ENCODE results near the gene WNT6.

DNA sequence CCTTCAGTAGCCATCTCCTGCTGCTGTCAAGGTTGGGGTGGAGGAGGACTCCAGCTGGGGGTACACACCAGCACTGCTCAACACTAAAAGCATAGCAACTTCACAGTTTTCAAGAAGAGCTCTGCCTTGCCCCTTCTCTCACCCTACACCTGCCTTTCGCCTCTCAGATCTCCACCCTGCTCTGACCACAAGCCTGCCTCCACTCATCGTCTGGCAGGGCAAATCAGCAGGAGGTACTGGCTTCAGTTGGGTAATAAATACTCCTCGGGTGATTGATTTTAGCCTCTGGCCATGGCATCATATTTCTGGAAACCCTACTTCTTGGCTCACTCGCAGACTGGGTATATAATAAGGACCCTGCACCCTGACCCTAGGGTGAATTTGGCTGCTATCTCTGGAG is 24.9 kb upstream of the WNT6 start:
- TF ChIP-seq, protein P1, sequence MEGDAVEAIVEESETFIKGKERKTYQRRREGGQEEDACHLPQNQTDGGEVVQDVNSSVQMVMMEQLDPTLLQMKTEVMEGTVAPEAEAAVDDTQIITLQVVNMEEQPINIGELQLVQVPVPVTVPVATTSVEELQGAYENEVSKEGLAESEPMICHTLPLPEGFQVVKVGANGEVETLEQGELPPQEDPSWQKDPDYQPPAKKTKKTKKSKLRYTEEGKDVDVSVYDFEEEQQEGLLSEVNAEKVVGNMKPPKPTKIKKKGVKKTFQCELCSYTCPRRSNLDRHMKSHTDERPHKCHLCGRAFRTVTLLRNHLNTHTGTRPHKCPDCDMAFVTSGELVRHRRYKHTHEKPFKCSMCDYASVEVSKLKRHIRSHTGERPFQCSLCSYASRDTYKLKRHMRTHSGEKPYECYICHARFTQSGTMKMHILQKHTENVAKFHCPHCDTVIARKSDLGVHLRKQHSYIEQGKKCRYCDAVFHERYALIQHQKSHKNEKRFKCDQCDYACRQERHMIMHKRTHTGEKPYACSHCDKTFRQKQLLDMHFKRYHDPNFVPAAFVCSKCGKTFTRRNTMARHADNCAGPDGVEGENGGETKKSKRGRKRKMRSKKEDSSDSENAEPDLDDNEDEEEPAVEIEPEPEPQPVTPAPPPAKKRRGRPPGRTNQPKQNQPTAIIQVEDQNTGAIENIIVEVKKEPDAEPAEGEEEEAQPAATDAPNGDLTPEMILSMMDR (IDR thresholded peaks at IDR 0.05; ENCODE audit: low read depth, low read length, missing input control): no peak
- TF ChIP-seq, protein P2, sequence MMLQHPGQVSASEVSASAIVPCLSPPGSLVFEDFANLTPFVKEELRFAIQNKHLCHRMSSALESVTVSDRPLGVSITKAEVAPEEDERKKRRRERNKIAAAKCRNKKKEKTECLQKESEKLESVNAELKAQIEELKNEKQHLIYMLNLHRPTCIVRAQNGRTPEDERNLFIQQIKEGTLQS (IDR thresholded peaks at IDR 0.05): no peak
- no peak for TF ChIP-seq FOXA1 (IDR thresholded peaks at IDR 0.05)
- TF ChIP-seq TAF1 (conservative IDR thresholded peaks at IDR 0.05): no peak
